ENCODE results near the gene ARHGAP15.

ARHGAP15 gene

GRCh38 chr2:143146366-143146765, 17.1 kb downstream of the ARHGAP15 start:
- Histone ChIP-seq H3K4me3 (ENCODE audit: low read depth, low read length) (no peak overlapping the region), H3K9me3 (ENCODE audit: control insufficient read depth, insufficient read depth, low read length) (no peaks in the 10 kb centered on the region), H3K36me3 (ENCODE audit: control insufficient read depth, insufficient read depth, low read length) (no peaks in the 10 kb centered on the region), H3K9ac (ENCODE audit: low read depth, low read length) (no peak overlapping the region), H3K27me3 (ENCODE audit: control insufficient read depth, insufficient read depth, low read length) (no peaks in the 10 kb centered on the region), H3K27ac (ENCODE audit: low read depth, low read length) (no peak overlapping the region), H3K4me1 (ENCODE audit: control insufficient read depth, insufficient read depth, low read length) (no peaks in the 10 kb centered on the region)

GRCh38 chr2:143146815-143147530, 17.8 kb downstream of the ARHGAP15 start:
- Histone ChIP-seq H3K27me3 (ENCODE audit: control insufficient read depth, insufficient read depth, low read length) (no peaks in the 10 kb centered on the region), H3K4me3 (ENCODE audit: low read depth, low read length) (no peak overlapping the region), H3K4me1 (ENCODE audit: control insufficient read depth, insufficient read depth, low read length) (no peaks in the 10 kb centered on the region), H3K36me3 (ENCODE audit: control insufficient read depth, insufficient read depth, low read length) (no peaks in the 10 kb centered on the region), H3K9me3 (ENCODE audit: control insufficient read depth, insufficient read depth, low read length) (no peaks in the 10 kb centered on the region), H3K9ac (ENCODE audit: low read depth, low read length) (no peak overlapping the region), H3K27ac (ENCODE audit: low read depth, low read length) (no peak overlapping the region)

GRCh38 chr2:143148011-143148410, 18.8 kb downstream of the ARHGAP15 start:
- Histone ChIP-seq H3K4me1 (ENCODE audit: control insufficient read depth, insufficient read depth, low read length) (no peaks in the 10 kb centered on the region), H3K36me3 (ENCODE audit: control insufficient read depth, insufficient read depth, low read length) (no peaks in the 10 kb centered on the region), H3K27ac (ENCODE audit: low read depth, low read length) (no peak overlapping the region), H3K9me3 (ENCODE audit: control insufficient read depth, insufficient read depth, low read length) (no peaks in the 10 kb centered on the region), H3K9ac (ENCODE audit: low read depth, low read length) (no peak overlapping the region), H3K4me3 (ENCODE audit: low read depth, low read length) (no peak overlapping the region), H3K27me3 (ENCODE audit: control insufficient read depth, insufficient read depth, low read length) (no peaks in the 10 kb centered on the region)

GRCh38 chr2:143148757-143149156, 19.5 kb downstream of the ARHGAP15 start:
- no peak overlapping the region for H3K27ac ChIP-seq (ENCODE audit: low read depth, low read length)
- no peak overlapping the region for H3K9ac ChIP-seq (ENCODE audit: low read depth, low read length)
- H3K4me3 ChIP-seq (ENCODE audit: low read depth, low read length): no peak overlapping the region
- H3K27me3 ChIP-seq (ENCODE audit: control insufficient read depth, insufficient read depth, low read length): no peaks in the 10 kb centered on the region
- H3K9me3 ChIP-seq (ENCODE audit: control insufficient read depth, insufficient read depth, low read length): no peaks in the 10 kb centered on the region
- H3K36me3 ChIP-seq (ENCODE audit: control insufficient read depth, insufficient read depth, low read length): no peaks in the 10 kb centered on the region
- no peaks in the 10 kb centered on the region for H3K4me1 ChIP-seq (ENCODE audit: control insufficient read depth, insufficient read depth, low read length)

DNA sequence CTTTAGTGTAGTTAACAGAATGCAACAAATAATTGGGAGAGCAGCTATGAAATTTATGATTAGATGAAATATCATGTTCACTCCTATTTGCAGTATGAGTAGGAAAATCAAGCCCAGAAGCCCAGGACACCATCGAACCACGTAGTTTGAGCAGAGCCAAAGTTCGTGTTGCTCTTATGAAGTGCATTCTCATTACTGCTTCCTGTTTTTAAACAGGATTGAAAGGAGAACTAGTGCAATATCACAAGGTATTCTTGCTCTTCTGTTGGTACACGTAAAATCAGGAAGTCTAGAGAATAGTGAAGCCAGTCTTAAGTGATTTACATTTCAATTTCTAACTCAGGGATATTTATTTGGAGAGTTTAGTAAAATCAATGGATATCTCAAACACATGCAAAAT, 21.1 kb downstream of the ARHGAP15 start:
- Histone ChIP-seq H3K9ac (ENCODE audit: low read depth, low read length) (no peak overlapping the region), H3K4me3 (ENCODE audit: low read depth, low read length) (no peak overlapping the region), H3K36me3 (ENCODE audit: control insufficient read depth, insufficient read depth, low read length) (no peaks in the 10 kb centered on the region), H3K27ac (ENCODE audit: low read depth, low read length) (no peak overlapping the region), H3K27me3 (ENCODE audit: control insufficient read depth, insufficient read depth, low read length) (no peaks in the 10 kb centered on the region), H3K9me3 (ENCODE audit: control insufficient read depth, insufficient read depth, low read length) (no peaks in the 10 kb centered on the region), H3K4me1 (ENCODE audit: control insufficient read depth, insufficient read depth, low read length) (no peaks in the 10 kb centered on the region)

GRCh38 chr2:143151111-143151752, 22.0 kb downstream of the ARHGAP15 start:
- H3K4me3 ChIP-seq (ENCODE audit: low read depth, low read length): no peak overlapping the region
- H3K36me3 ChIP-seq (ENCODE audit: control insufficient read depth, insufficient read depth, low read length): no peaks in the 10 kb centered on the region
- no peak overlapping the region for H3K9ac ChIP-seq (ENCODE audit: low read depth, low read length)
- no peak overlapping the region for H3K27ac ChIP-seq (ENCODE audit: low read depth, low read length)
- no peaks in the 10 kb centered on the region for H3K27me3 ChIP-seq (ENCODE audit: control insufficient read depth, insufficient read depth, low read length)
- H3K4me1 ChIP-seq (ENCODE audit: control insufficient read depth, insufficient read depth, low read length): peaks cover 8% of the 10 kb centered on the region
- no peaks in the 10 kb centered on the region for H3K9me3 ChIP-seq (ENCODE audit: control insufficient read depth, insufficient read depth, low read length)

DNA sequence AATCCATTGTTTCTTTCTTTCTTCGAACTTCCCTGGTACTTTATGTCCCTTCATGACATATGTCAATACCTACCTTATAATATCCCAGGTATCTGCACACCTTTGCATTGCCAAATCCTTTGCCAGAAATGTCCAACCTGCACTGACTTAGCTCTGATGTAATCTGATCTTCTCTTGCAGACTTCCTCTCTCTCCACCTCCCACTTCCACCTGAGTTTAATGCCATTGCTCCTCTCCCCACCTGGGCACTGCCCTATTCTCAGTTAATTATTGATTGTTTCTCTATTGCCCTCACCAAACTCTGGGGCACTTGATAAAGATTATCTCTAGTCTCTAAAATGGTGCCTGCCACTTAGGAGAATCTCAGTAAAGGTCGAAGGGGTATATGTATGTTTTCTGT, 23.0 kb downstream of the ARHGAP15 start:
- Histone ChIP-seq H3K27ac (ENCODE audit: low read depth, low read length) (no peak overlapping the region), H3K4me1 (ENCODE audit: control insufficient read depth, insufficient read depth, low read length) (peaks cover 15% of the 10 kb centered on the region), H3K4me3 (ENCODE audit: low read depth, low read length) (no peak overlapping the region)

DNA sequence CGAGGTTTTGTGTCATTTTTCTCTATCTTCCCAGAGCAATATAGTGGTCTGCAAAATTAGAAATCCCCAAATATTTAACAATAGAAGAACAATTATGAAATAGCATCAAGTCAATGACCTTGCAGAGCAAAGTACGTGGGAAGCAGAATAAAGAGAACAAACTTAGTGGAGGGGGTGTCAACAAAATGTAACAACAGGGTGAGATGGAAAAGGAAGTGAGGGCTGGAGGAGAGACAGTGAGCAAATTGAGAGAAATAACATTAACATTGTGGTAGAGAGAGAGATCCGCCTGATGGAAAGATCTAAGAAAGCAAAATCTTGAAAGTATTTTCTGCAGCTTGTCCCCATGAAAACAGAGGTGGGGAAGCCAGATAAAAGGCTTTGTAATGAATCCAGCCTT, 23.4 kb downstream of the ARHGAP15 start:
- peaks cover 15% of the 10 kb centered on the region for H3K4me1 ChIP-seq (ENCODE audit: control insufficient read depth, insufficient read depth, low read length)
- H3K9me3 ChIP-seq (ENCODE audit: control insufficient read depth, insufficient read depth, low read length): no peaks in the 10 kb centered on the region
- H3K4me3 ChIP-seq (ENCODE audit: low read depth, low read length): no peak overlapping the region
- H3K9ac ChIP-seq (ENCODE audit: low read depth, low read length): no peak overlapping the region
- H3K36me3 ChIP-seq (ENCODE audit: control insufficient read depth, insufficient read depth, low read length): no peaks in the 10 kb centered on the region
- H3K27me3 ChIP-seq (ENCODE audit: control insufficient read depth, insufficient read depth, low read length): no peaks in the 10 kb centered on the region
- no peak overlapping the region for H3K27ac ChIP-seq (ENCODE audit: low read depth, low read length)

More for the DNA sequence above, 23.0 kb downstream of the ARHGAP15 start:
- Histone ChIP-seq H3K9me3 (ENCODE audit: control insufficient read depth, insufficient read depth, low read length) (no peaks in the 10 kb centered on the region), H3K36me3 (ENCODE audit: control insufficient read depth, insufficient read depth, low read length) (no peaks in the 10 kb centered on the region), H3K27me3 (ENCODE audit: control insufficient read depth, insufficient read depth, low read length) (no peaks in the 10 kb centered on the region), H3K9ac (ENCODE audit: low read depth, low read length) (no peak overlapping the region)

- Histone ChIP-seq H3K4me3 (ENCODE audit: low read depth, low read length) (no peak overlapping the region), H3K36me3 (ENCODE audit: control insufficient read depth, insufficient read depth, low read length) (no peaks in the 10 kb centered on the region), H3K9ac (ENCODE audit: low read depth, low read length) (no peak overlapping the region), H3K27ac (ENCODE audit: low read depth, low read length) (no peak overlapping the region), H3K27me3 (ENCODE audit: control insufficient read depth, insufficient read depth, low read length) (no peaks in the 10 kb centered on the region), H3K9me3 (ENCODE audit: control insufficient read depth, insufficient read depth, low read length) (no peaks in the 10 kb centered on the region), H3K4me1 (ENCODE audit: control insufficient read depth, insufficient read depth, low read length) (peaks cover 15% of the 10 kb centered on the region)
Observed at GRCh38 chr2:143155661-143156060, 26.4 kb downstream of the ARHGAP15 start.

GRCh38 chr2:143157001-143157400, 27.8 kb downstream of the ARHGAP15 start:
- Histone ChIP-seq H3K36me3 (ENCODE audit: control insufficient read depth, insufficient read depth, low read length) (no peaks in the 10 kb centered on the region), H3K9me3 (ENCODE audit: control insufficient read depth, insufficient read depth, low read length) (no peaks in the 10 kb centered on the region), H3K27ac (ENCODE audit: low read depth, low read length) (no peak overlapping the region), H3K4me3 (ENCODE audit: low read depth, low read length) (no peak overlapping the region), H3K27me3 (ENCODE audit: control insufficient read depth, insufficient read depth, low read length) (no peaks in the 10 kb centered on the region), H3K9ac (ENCODE audit: low read depth, low read length) (no peak overlapping the region), H3K4me1 (ENCODE audit: control insufficient read depth, insufficient read depth, low read length) (peaks cover 15% of the 10 kb centered on the region)

- Histone ChIP-seq H3K4me1 (ENCODE audit: control insufficient read depth, insufficient read depth, low read length) (peaks cover 15% of the 10 kb centered on the region), H3K27me3 (ENCODE audit: control insufficient read depth, insufficient read depth, low read length) (no peaks in the 10 kb centered on the region), H3K9ac (ENCODE audit: low read depth, low read length) (no peak overlapping the region), H3K4me3 (ENCODE audit: low read depth, low read length) (no peak overlapping the region), H3K27ac (ENCODE audit: low read depth, low read length) (no peak overlapping the region), H3K9me3 (ENCODE audit: control insufficient read depth, insufficient read depth, low read length) (no peaks in the 10 kb centered on the region), H3K36me3 (ENCODE audit: control insufficient read depth, insufficient read depth, low read length) (no peaks in the 10 kb centered on the region)
Observed at GRCh38 chr2:143157418-143157817, 28.2 kb downstream of the ARHGAP15 start.
